Measurements from ENCODE around the gene TECTB. TPM values are rescaled to one million over a fixed set of nuclear protein-coding genes. Genes with fewer than 3 reads are reported as not detected.

TECTB gene
- total RNA-seq, 1 experiment from 2014 or later, result not detected

GRCh38 chr10:112307358-112308124, 24.3 kb downstream of the TECTB start:
- intact Hi-C loops (cut with micrococcal nuclease; ENCODE audit: unreplicated experiment), result loop anchor here (10.0 kb wide), 1 partner anchor 123 kb away; the partner anchor contains the start of gene GPAM
- Histone ChIP-seq H3K9me3 (ENCODE audit: control insufficient read depth, insufficient read depth, low read depth, low read length) (no peaks in the 10 kb centered on the region), H3K27ac (ENCODE audit: low read length) (no peak overlapping the region), H3K4me3 (ENCODE audit: low read depth in 2 of 2, low read length in 2 of 2) (no peak overlapping the region), H3K4me1 (ENCODE audit: control insufficient read depth, insufficient read depth, low read length) (no peaks in the 10 kb centered on the region), H3K36me3 (ENCODE audit: control insufficient read depth, insufficient read depth, low read length) (no peaks in the 10 kb centered on the region), H3K27me3 (ENCODE audit: control insufficient read depth, insufficient read depth, low read length) (peaks cover 22% of the 10 kb centered on the region)
- no TSS peak for BruUV-seq (replicated peaks)
- ChIA-PET CTCF (no interaction called here), POLR2A (no interaction called here)
- in situ Hi-C loops (cut with HindIII; ENCODE audit: low pct_unique_long_range_greater_than_20kb, low sequenced_read_pairs), result no loop called here
- DNase-seq (ENCODE audit: low read depth, low spot score) (no peak), ATAC-seq (peak; percentile 91)
- TF ChIP-seq POLR2AphosphoS5 (IDR thresholded peaks at IDR 0.05; ENCODE audit: low read depth, low read length), result no peak
- TF ChIP-seq, protein P1, sequence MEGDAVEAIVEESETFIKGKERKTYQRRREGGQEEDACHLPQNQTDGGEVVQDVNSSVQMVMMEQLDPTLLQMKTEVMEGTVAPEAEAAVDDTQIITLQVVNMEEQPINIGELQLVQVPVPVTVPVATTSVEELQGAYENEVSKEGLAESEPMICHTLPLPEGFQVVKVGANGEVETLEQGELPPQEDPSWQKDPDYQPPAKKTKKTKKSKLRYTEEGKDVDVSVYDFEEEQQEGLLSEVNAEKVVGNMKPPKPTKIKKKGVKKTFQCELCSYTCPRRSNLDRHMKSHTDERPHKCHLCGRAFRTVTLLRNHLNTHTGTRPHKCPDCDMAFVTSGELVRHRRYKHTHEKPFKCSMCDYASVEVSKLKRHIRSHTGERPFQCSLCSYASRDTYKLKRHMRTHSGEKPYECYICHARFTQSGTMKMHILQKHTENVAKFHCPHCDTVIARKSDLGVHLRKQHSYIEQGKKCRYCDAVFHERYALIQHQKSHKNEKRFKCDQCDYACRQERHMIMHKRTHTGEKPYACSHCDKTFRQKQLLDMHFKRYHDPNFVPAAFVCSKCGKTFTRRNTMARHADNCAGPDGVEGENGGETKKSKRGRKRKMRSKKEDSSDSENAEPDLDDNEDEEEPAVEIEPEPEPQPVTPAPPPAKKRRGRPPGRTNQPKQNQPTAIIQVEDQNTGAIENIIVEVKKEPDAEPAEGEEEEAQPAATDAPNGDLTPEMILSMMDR (IDR thresholded peaks at IDR 0.05), result peak; percentile 95
- TF ChIP-seq, protein P2, sequence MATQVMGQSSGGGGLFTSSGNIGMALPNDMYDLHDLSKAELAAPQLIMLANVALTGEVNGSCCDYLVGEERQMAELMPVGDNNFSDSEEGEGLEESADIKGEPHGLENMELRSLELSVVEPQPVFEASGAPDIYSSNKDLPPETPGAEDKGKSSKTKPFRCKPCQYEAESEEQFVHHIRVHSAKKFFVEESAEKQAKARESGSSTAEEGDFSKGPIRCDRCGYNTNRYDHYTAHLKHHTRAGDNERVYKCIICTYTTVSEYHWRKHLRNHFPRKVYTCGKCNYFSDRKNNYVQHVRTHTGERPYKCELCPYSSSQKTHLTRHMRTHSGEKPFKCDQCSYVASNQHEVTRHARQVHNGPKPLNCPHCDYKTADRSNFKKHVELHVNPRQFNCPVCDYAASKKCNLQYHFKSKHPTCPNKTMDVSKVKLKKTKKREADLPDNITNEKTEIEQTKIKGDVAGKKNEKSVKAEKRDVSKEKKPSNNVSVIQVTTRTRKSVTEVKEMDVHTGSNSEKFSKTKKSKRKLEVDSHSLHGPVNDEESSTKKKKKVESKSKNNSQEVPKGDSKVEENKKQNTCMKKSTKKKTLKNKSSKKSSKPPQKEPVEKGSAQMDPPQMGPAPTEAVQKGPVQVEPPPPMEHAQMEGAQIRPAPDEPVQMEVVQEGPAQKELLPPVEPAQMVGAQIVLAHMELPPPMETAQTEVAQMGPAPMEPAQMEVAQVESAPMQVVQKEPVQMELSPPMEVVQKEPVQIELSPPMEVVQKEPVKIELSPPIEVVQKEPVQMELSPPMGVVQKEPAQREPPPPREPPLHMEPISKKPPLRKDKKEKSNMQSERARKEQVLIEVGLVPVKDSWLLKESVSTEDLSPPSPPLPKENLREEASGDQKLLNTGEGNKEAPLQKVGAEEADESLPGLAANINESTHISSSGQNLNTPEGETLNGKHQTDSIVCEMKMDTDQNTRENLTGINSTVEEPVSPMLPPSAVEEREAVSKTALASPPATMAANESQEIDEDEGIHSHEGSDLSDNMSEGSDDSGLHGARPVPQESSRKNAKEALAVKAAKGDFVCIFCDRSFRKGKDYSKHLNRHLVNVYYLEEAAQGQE (IDR thresholded peaks at IDR 0.05; ENCODE audit: insufficient read depth in 1 of 2, low read depth in 2 of 2, low read length in 1 of 2), result no peak

DNA sequence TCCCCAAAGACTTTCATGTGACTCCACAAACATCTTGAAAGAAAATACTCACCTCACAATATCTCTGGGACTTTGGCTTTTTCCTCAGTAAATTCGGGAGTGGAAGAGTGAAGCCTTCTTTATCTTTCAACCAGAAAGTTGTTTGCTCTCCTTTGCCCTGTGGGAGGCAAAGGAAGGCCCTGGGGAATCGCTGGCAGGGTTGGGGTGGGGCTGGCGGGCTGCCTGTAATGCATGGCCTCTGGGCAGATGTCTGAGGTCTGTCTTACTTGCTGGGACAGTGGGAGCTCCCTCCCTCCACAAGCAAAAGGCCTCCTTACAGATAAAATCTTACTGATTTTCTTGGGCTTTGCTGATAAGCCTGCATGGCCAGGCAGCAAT, 24.9 kb downstream of the TECTB start:
- ChIA-PET CTCF (no interaction called here), POLR2A (no interaction called here)
- ATAC-seq (no peak), DNase-seq (ENCODE audit: low read depth, low spot score) (no peak)
- Histone ChIP-seq H3K4me1 (ENCODE audit: control insufficient read depth, insufficient read depth, low read length) (no peaks in the 10 kb centered on the region), H3K4me3 (ENCODE audit: low read depth in 2 of 2, low read length in 2 of 2) (no peak overlapping the region), H3K27me3 (ENCODE audit: control insufficient read depth, insufficient read depth, low read length) (peaks cover 22% of the 10 kb centered on the region), H3K9me3 (ENCODE audit: control insufficient read depth, insufficient read depth, low read depth, low read length) (no peaks in the 10 kb centered on the region), H3K36me3 (ENCODE audit: control insufficient read depth, insufficient read depth, low read length) (no peaks in the 10 kb centered on the region), H3K27ac (ENCODE audit: low read length) (no peak overlapping the region)
- TF ChIP-seq, protein P2 (IDR thresholded peaks at IDR 0.05; ENCODE audit: insufficient read depth in 1 of 2, low read depth in 2 of 2, low read length in 1 of 2), result no peak
- TF ChIP-seq, protein P1 (IDR thresholded peaks at IDR 0.05), result peak; percentile 53
- in situ Hi-C loops (cut with HindIII; ENCODE audit: low pct_unique_long_range_greater_than_20kb, low sequenced_read_pairs), result no loop called here
- intact Hi-C loops (cut with micrococcal nuclease; ENCODE audit: unreplicated experiment), result loop anchor here (10.0 kb wide), 1 partner anchor 123 kb away; the partner anchor contains the start of gene GPAM
- no TSS peak for BruUV-seq (replicated peaks)

All from Panc1 (cell line).